AG09319 (cell line): ENCODE measurements around the gene NR2E1.

Source experiments
- DNase-seq: peaks from one replicate; pipeline ENCODE4 v3.0.0-alpha.2; 2010; ENCODE audit warnings: low read depth; ENCODE audit errors: extremely low read depth
- CTCF ChIP-seq: IDR thresholded peaks from 2 replicates; pipeline ENCODE4 v1.5.1; 2011; ENCODE audit warnings: low read depth, mild to moderate bottlenecking, inconsistent platforms, low read length, moderate library complexity

Gene NR2E1

GRCh38 chr6:108174371-108175175, 8.8 kb downstream of the NR2E1 start:
- no peak for TF ChIP-seq CTCF
- DNase-seq: no peak

GRCh38 chr6:108175176-108175591, 9.4 kb downstream of the NR2E1 start:
- no peak for TF ChIP-seq CTCF

GRCh38 chr6:108175592-108176279, 9.9 kb downstream of the NR2E1 start:
- no peak for TF ChIP-seq CTCF
- no peak for DNase-seq

More at GRCh38 chr6:108175176-108175591, 9.4 kb downstream of the NR2E1 start:
- DNase-seq: no peak

- TF ChIP-seq CTCF: no peak
- DNase-seq: no peak
Observed at GRCh38 chr6:108176281-108177089, 10.7 kb downstream of the NR2E1 start.

- TF ChIP-seq CTCF: no peak
- DNase-seq: no peak
Observed at GRCh38 chr6:108179741-108180140, 13.9 kb downstream of the NR2E1 start.

- DNase-seq: no peak
- no peak for TF ChIP-seq CTCF
Observed at GRCh38 chr6:108180266-108180665, 14.4 kb downstream of the NR2E1 start.
